ENCODE data around the gene SERTAD1. TPM values are rescaled to one million over a fixed set of nuclear protein-coding genes. Genes with fewer than 3 reads are reported as not detected.

SERTAD1 gene
- total and polyA plus RNA-seq, 2 of the 8 experiments (the other 6 are each of a cell fraction or from before 2014, with no cell fraction given) = 5.4 to 6.6 TPM

- no peak for TF ChIP-seq POLR2A (IDR thresholded peaks at IDR 0.05; ENCODE audit: control extremely low read depth in 1 of 2, low read depth in 2 of 2, low read length in 2 of 2)
- TF ChIP-seq, protein P1, sequence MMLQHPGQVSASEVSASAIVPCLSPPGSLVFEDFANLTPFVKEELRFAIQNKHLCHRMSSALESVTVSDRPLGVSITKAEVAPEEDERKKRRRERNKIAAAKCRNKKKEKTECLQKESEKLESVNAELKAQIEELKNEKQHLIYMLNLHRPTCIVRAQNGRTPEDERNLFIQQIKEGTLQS (IDR thresholded peaks at IDR 0.05; ENCODE audit: insufficient read depth, low read depth, low read length) = no peak
- no peak for TF ChIP-seq SIX5 (IDR thresholded peaks at IDR 0.05; ENCODE audit: low read depth, low read length)
- TF ChIP-seq YY1 (IDR thresholded peaks at IDR 0.05; ENCODE audit: low read depth, low read length) = no peak
- TF ChIP-seq SP4 (IDR thresholded peaks at IDR 0.05; ENCODE audit: low read length) = peak; percentile 87; the same call in 1 of the 2 replicates
- TF ChIP-seq EGR1 (IDR thresholded peaks at IDR 0.05; ENCODE audit: borderline replicate concordance, low read depth, low read length) = no peak
- no peak for TF ChIP-seq BCL11A (IDR thresholded peaks at IDR 0.05; ENCODE audit: low read depth in 2 of 2, low read length in 2 of 2)
- peak in 1 of 2 experiments; percentile 36; a peak in 2 of 4 replicates for TF ChIP-seq SIN3A (conservative IDR thresholded peaks at IDR 0.05 in 1 of 2, IDR thresholded peaks at IDR 0.05 in 1 of 2; ENCODE audit: low read depth in 1 of 2, low read length in 2 of 2)
- TF ChIP-seq RNF2 (IDR thresholded peaks at IDR 0.05; ENCODE audit: borderline replicate concordance, low read depth, low read length, missing control alignments, poor library complexity, severe bottlenecking) = no peak
- no peak for TF ChIP-seq ZNF274 (IDR thresholded peaks at IDR 0.05; ENCODE audit: borderline replicate concordance, extremely low read depth, low read length)
- no peak for TF ChIP-seq CBX5 (IDR thresholded peaks at IDR 0.05; ENCODE audit: low read depth, low read length)
- TF ChIP-seq, protein P2, sequence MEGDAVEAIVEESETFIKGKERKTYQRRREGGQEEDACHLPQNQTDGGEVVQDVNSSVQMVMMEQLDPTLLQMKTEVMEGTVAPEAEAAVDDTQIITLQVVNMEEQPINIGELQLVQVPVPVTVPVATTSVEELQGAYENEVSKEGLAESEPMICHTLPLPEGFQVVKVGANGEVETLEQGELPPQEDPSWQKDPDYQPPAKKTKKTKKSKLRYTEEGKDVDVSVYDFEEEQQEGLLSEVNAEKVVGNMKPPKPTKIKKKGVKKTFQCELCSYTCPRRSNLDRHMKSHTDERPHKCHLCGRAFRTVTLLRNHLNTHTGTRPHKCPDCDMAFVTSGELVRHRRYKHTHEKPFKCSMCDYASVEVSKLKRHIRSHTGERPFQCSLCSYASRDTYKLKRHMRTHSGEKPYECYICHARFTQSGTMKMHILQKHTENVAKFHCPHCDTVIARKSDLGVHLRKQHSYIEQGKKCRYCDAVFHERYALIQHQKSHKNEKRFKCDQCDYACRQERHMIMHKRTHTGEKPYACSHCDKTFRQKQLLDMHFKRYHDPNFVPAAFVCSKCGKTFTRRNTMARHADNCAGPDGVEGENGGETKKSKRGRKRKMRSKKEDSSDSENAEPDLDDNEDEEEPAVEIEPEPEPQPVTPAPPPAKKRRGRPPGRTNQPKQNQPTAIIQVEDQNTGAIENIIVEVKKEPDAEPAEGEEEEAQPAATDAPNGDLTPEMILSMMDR (IDR thresholded peaks at IDR 0.05; ENCODE audit: control extremely low read depth in 1 of 3, insufficient read depth in 1 of 3, low read depth in 1 of 3, low read length in 3 of 3) = no peak
- no peak for TF ChIP-seq TAF7 (optimal IDR thresholded peaks at IDR 0.05; ENCODE audit: borderline replicate concordance, low read depth, low read length)
- no peak for TF ChIP-seq SP2 (IDR thresholded peaks at IDR 0.05; ENCODE audit: low read length)
- peak; percentile 29; the same call in 1 of the 2 replicates for TF ChIP-seq CHD2 (IDR thresholded peaks at IDR 0.05; ENCODE audit: low read length)
- TF ChIP-seq CEBPB (IDR thresholded peaks at IDR 0.05; ENCODE audit: low read depth, low read length) = no peak
- TF ChIP-seq RBBP5 (IDR thresholded peaks at IDR 0.05; ENCODE audit: borderline replicate concordance, low read depth, low read length) = no peak
- TF ChIP-seq POU5F1 (IDR thresholded peaks at IDR 0.05; ENCODE audit: low read depth, low read length) = no peak
- peak; percentile 96 for TF ChIP-seq KDM4A (IDR thresholded peaks at IDR 0.05; ENCODE audit: low read depth, low read length, severe bottlenecking)
- TF ChIP-seq HDAC6 (IDR thresholded peaks at IDR 0.05; ENCODE audit: low read depth, low read length) = no peak
- no peak for TF ChIP-seq KDM1A (IDR thresholded peaks at IDR 0.05; ENCODE audit: borderline replicate concordance, low read length)
- TF ChIP-seq EZH2 (IDR thresholded peaks at IDR 0.05; ENCODE audit: low read depth, low read length, severe bottlenecking) = no peak
These were observed 39.9 kb upstream of the SERTAD1 start, which contains the start of gene BLVRB (continued) for GRCh38 chr19:40465557-40466218.
